Left ventricle myocardium inferior (tissue), 1 donor: ENCODE results near the gene TRHDE. TPM values are rescaled to one million over a fixed set of nuclear protein-coding genes. Genes with fewer than 3 reads are reported as not detected.

Source experiments
- DNase-seq: peaks from one replicate; pipeline ENCODE4 v3.0.0-alpha.2; 2020
- H3K27ac ChIP-seq: fragments of 200-600 bp; replicated peaks from 2 replicates; pipeline ENCODE4 v1.8.0; 2021
- H3K27me3 ChIP-seq: fragments of 200-600 bp; 2 replicates; pipeline ENCODE4 v1.8.0; 2021; ENCODE audit warnings: low read depth
- H3K36me3 ChIP-seq: fragments of 200-600 bp; 2 replicates; pipeline ENCODE4 v1.8.0; 2021
- H3K4me1 ChIP-seq: fragments of 200-600 bp; 2 replicates; pipeline ENCODE4 v1.8.0; 2021
- H3K4me3 ChIP-seq: fragments of 200-600 bp; 2 replicates; pipeline ENCODE4 v1.8.0; 2021; ENCODE audit warnings: mild to moderate bottlenecking, moderate library complexity
- H3K9me3 ChIP-seq: fragments of 200-600 bp; replicated peaks from 2 replicates; pipeline ENCODE4 v1.8.0; 2021
- intact Hi-C: fragments of 100-400 bp; cut with micrococcal nuclease; formaldehyde crosslinking; loops from one replicate; pipeline ENCODE4 v1.11.0; 2022
- total RNA-seq: library from RNA; stranded (reverse); fragmentation: NEBNext Ultra II Directional; extraction: Animal tissue kit (Norgen Biotek cat#: 25700); gene quantifications from one replicate; pipeline ENCODE4 v1.2.1, GENCODE V29; 2021
- TF ChIP-seq, protein P1 (sequence below): fragments of 200-600 bp; IDR thresholded peaks from 2 replicates; pipeline ENCODE4 v1.8.0; 2021; ENCODE audit warnings: antibody characterized with exemption, mild to moderate bottlenecking, borderline replicate concordance
- donor health status: DM: no; HTN: yes; CAD: no; lungs with severe emphysema.

The TRHDE gene
- total RNA-seq, 1 donor from 2014 or later: 0.96 TPM

DNA sequence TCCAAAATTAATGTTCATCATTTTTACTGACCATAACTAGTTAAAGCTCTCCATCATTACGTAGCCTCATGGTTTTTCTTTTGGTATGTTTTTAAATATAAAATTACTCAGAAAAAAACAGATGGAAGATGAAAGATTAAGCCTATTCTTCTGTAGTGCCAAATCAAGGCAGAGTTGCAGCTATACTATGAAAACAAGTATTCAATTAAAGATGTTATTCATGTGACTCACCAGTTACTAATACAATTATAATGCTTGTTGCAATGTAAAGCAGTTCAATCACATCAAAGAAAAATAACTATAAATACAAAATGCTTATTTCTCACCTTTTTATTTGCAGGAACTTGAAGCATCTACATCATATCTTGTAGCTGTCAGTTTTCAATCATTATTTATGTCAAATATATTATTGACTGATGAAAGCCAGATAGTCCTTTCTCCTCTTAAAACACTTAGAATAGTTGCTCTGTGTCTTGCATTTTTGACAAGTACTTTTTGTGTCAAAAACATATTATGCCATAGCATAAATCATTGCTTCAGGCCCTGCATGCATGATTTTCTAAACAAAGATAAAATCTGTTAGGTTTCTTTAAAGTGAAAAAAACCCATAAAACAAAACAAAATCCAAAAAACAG lies 36.0 kb upstream of the TRHDE start:
- Histone ChIP-seq H3K27me3 (no peaks in the 10 kb centered on the region), H3K27ac (no peak overlapping the region), H3K36me3 (no peaks in the 10 kb centered on the region), H3K4me3 (no peak overlapping the region), H3K9me3 (no peaks in the 10 kb centered on the region), H3K4me1 (no peaks in the 10 kb centered on the region)
- intact Hi-C loops: no loop called here
- TF ChIP-seq, protein P1, sequence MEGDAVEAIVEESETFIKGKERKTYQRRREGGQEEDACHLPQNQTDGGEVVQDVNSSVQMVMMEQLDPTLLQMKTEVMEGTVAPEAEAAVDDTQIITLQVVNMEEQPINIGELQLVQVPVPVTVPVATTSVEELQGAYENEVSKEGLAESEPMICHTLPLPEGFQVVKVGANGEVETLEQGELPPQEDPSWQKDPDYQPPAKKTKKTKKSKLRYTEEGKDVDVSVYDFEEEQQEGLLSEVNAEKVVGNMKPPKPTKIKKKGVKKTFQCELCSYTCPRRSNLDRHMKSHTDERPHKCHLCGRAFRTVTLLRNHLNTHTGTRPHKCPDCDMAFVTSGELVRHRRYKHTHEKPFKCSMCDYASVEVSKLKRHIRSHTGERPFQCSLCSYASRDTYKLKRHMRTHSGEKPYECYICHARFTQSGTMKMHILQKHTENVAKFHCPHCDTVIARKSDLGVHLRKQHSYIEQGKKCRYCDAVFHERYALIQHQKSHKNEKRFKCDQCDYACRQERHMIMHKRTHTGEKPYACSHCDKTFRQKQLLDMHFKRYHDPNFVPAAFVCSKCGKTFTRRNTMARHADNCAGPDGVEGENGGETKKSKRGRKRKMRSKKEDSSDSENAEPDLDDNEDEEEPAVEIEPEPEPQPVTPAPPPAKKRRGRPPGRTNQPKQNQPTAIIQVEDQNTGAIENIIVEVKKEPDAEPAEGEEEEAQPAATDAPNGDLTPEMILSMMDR: no peak
- DNase-seq: no peak

GRCh38 chr12:72241552-72241951 lies 30.6 kb upstream of the TRHDE start:
- no peaks in the 10 kb centered on the region for H3K9me3 ChIP-seq
- no peak for DNase-seq
- no peaks in the 10 kb centered on the region for H3K27me3 ChIP-seq
- no peak overlapping the region for H3K4me3 ChIP-seq
- no peaks in the 10 kb centered on the region for H3K4me1 ChIP-seq
- intact Hi-C loops: no loop called here
- H3K36me3 ChIP-seq: no peaks in the 10 kb centered on the region
- no peak overlapping the region for H3K27ac ChIP-seq
- TF ChIP-seq, protein P1: no peak

- Histone ChIP-seq H3K36me3 (no peaks in the 10 kb centered on the region), H3K27ac (no peak overlapping the region), H3K4me1 (no peaks in the 10 kb centered on the region), H3K27me3 (no peaks in the 10 kb centered on the region), H3K4me3 (no peak overlapping the region), H3K9me3 (no peaks in the 10 kb centered on the region)
- TF ChIP-seq, protein P1: no peak
- intact Hi-C loops: no loop called here
- no peak for DNase-seq
Observed at GRCh38 chr12:72242946-72243345, 29.2 kb upstream of the TRHDE start.

GRCh38 chr12:72246370-72246769 lies 25.8 kb upstream of the TRHDE start:
- H3K27ac ChIP-seq: no peak overlapping the region
- H3K27me3 ChIP-seq: no peaks in the 10 kb centered on the region
- peaks cover 22% of the 10 kb centered on the region for H3K9me3 ChIP-seq
- no peak overlapping the region for H3K4me3 ChIP-seq
- no peaks in the 10 kb centered on the region for H3K4me1 ChIP-seq
- no peak for DNase-seq
- intact Hi-C loops: no loop called here
- TF ChIP-seq, protein P1: no peak
- no peaks in the 10 kb centered on the region for H3K36me3 ChIP-seq

DNA sequence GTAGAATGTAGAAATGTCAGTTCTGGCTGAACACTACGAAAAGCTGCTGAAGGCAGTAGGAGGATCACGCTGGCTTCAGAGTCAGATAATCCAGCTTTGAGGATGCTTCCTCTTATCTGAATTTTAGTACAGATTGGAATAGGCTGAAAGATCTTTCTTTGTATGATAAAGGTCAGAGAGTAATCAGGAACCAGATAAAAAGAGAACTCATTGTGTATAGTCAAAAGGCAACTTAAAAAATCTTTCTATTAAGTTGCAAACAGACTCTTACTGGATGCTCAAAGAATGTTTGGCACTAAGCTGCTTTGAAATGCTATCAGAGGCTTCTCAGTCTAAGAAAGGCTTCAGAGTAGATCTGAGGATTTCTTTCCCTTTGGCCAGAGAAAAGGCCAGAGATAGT lies 21.8 kb upstream of the TRHDE start:
- Histone ChIP-seq H3K4me3 (no peak overlapping the region), H3K27me3 (no peaks in the 10 kb centered on the region), H3K36me3 (no peaks in the 10 kb centered on the region), H3K9me3 (peaks cover 26% of the 10 kb centered on the region), H3K27ac (no peak overlapping the region), H3K4me1 (no peaks in the 10 kb centered on the region)
- DNase-seq: no peak
- TF ChIP-seq, protein P1: no peak
- intact Hi-C loops: no loop called here
